ENCODE results near the gene ANXA4. TPM values are rescaled to one million over a fixed set of nuclear protein-coding genes. Genes with fewer than 3 reads are reported as not detected.

Gene ANXA4
- total and polyA plus RNA-seq, 2 of the 13 experiments (the other 11 are each of a cell fraction or from before 2014, with no cell fraction given): 155 to 168 TPM

DNA sequence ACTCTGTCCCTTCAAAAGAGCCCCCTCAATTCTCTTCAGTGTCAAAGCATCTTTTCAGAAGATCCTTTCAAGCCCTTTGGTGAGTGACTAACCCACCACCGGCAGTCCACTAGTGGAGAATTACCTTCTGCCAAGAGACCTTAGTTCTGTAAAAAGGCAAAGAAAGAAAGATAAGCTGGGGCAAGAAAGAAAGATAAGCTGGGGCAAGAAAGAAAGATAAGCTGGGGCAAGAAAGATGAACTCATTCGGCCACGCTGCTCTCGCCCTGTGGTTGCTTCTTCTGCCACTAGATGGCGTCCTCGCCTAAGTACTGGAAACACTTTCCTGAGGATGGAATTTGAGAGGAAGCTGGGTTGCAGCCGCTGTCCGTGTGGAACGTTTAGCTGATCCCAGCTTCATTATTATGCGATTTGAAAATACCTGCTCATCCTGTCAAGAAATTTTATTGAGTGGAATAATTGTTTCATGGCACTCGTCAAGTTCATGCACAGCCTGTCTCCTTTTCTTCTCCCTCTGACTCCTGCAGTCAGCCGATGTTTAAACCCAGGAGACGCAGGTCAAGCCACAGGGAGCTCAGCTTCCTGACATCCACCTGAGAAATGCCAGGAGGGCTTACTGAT is 17.3 kb upstream of the ANXA4 start (continued):
- TF ChIP-seq HOXA5 (CRISPR knock-in tag; IDR thresholded peaks at IDR 0.05) (no peak), HCFC1 (IDR thresholded peaks at IDR 0.05; ENCODE audit: low read depth, low read length) (no peak), BORCS8-MEF2B (CRISPR knock-in tag; IDR thresholded peaks at IDR 0.05) (peak; percentile 48; the same call in 1 of the 2 replicates), GATAD1 (CRISPR knock-in tag; IDR thresholded peaks at IDR 0.05) (peak; percentile 66), SP4 (CRISPR knock-in tag; IDR thresholded peaks at IDR 0.05) (peak; percentile 43; the same call in 1 of the 2 replicates), ZNF746 (CRISPR knock-in tag; IDR thresholded peaks at IDR 0.05) (no peak), PPARG (CRISPR knock-in tag; conservative IDR thresholded peaks at IDR 0.05) (peak; percentile 64), REPIN1 (CRISPR knock-in tag; IDR thresholded peaks at IDR 0.05; ENCODE audit: borderline replicate concordance, low read depth) (peak; percentile 55; the same call in 1 of the 2 replicates), ZNF337 (CRISPR knock-in tag; IDR thresholded peaks at IDR 0.05; ENCODE audit: borderline replicate concordance, low read depth) (0 out of 2 replicates have a peak, but pooled peaks have one; percentile 52), KDM5B (CRISPR knock-in tag; IDR thresholded peaks at IDR 0.05; ENCODE audit: borderline replicate concordance) (no peak), LCORL (IDR thresholded peaks at IDR 0.05) (no peak), LCORL (CRISPR knock-in tag; IDR thresholded peaks at IDR 0.05) (0 out of 2 replicates have a peak, but pooled peaks have one; percentile 55), ZNF788 (CRISPR knock-in tag; IDR thresholded peaks at IDR 0.05; ENCODE audit: borderline replicate concordance) (peak; percentile 52; the same call in 1 of the 2 replicates), GPN1 (CRISPR knock-in tag; IDR thresholded peaks at IDR 0.05; ENCODE audit: borderline replicate concordance) (no peak), ZNF530 (CRISPR knock-in tag; IDR thresholded peaks at IDR 0.05; ENCODE audit: low read depth) (no peak), FOXK1 (CRISPR knock-in tag; IDR thresholded peaks at IDR 0.05; ENCODE audit: borderline replicate concordance, low read depth) (peak; percentile 47; the same call in 1 of the 2 replicates), CBFB (CRISPR knock-in tag; IDR thresholded peaks at IDR 0.05) (no peak)
- TF ChIP-seq, protein P1, sequence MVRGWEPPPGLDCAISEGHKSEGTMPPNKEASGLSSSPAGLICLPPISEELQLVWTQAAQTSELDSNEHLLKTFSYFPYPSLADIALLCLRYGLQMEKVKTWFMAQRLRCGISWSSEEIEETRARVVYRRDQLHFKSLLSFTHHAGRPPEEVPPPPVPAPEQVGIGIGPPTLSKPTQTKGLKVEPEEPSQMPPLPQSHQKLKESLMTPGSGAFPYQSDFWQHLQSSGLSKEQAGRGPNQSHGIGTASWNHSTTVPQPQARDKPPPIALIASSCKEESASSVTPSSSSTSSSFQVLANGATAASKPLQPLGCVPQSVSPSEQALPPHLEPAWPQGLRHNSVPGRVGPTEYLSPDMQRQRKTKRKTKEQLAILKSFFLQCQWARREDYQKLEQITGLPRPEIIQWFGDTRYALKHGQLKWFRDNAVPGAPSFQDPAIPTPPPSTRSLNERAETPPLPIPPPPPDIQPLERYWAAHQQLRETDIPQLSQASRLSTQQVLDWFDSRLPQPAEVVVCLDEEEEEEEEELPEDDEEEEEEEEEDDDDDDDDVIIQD (CRISPR knock-in tag; IDR thresholded peaks at IDR 0.05; ENCODE audit: low read depth): peak; percentile 75; the same call in 1 of the 2 replicates
- TF ChIP-seq, protein P2, sequence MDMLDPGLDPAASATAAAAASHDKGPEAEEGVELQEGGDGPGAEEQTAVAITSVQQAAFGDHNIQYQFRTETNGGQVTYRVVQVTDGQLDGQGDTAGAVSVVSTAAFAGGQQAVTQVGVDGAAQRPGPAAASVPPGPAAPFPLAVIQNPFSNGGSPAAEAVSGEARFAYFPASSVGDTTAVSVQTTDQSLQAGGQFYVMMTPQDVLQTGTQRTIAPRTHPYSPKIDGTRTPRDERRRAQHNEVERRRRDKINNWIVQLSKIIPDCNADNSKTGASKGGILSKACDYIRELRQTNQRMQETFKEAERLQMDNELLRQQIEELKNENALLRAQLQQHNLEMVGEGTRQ (IDR thresholded peaks at IDR 0.05; ENCODE audit: low read depth, low read length): no peak
- TF ChIP-seq, protein P2 (CRISPR knock-in tag; IDR thresholded peaks at IDR 0.05; ENCODE audit: borderline replicate concordance): no peak
- TF ChIP-seq, protein P3, sequence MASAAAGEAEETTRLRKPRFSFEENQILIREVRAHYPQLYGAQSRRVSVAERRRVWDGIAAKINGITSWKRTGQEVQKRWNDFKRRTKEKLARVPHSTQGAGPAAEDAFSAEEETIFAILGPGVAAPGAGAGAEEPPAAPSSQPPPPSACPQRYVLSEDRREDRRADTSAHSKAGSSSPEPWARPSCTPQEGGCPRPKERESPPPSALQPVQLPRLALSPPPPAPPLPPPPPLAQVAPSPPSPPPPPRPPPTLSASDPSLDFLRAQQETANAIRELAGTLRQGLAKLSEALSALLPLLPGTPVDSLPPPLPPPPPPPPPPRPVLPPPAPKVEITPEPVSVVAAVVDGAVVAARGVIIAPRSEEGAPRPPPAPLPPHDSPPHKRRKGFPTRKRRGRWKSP (CRISPR knock-in tag; IDR thresholded peaks at IDR 0.05): peak; percentile 51; the same call in 1 of the 2 replicates
- TF ChIP-seq, protein P4, sequence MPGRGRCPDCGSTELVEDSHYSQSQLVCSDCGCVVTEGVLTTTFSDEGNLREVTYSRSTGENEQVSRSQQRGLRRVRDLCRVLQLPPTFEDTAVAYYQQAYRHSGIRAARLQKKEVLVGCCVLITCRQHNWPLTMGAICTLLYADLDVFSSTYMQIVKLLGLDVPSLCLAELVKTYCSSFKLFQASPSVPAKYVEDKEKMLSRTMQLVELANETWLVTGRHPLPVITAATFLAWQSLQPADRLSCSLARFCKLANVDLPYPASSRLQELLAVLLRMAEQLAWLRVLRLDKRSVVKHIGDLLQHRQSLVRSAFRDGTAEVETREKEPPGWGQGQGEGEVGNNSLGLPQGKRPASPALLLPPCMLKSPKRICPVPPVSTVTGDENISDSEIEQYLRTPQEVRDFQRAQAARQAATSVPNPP (CRISPR knock-in tag; IDR thresholded peaks at IDR 0.05): no peak
- TF ChIP-seq, protein P5, sequence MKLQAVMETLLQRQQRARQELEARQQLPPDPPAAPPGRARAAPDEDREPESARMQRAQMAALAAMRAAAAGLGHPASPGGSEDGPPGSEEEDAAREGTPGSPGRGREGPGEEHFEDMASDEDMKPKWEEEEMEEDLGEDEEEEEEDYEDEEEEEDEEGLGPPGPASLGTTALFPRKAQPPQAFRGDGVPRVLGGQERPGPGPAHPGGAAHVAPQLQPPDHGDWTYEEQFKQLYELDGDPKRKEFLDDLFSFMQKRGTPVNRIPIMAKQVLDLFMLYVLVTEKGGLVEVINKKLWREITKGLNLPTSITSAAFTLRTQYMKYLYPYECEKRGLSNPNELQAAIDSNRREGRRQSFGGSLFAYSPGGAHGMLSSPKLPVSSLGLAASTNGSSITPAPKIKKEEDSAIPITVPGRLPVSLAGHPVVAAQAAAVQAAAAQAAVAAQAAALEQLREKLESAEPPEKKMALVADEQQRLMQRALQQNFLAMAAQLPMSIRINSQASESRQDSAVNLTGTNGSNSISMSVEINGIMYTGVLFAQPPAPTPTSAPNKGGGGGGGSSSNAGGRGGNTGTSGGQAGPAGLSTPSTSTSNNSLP (IDR thresholded peaks at IDR 0.05; ENCODE audit: low read depth, low read length): peak; percentile 26; the same call in 1 of the 2 replicates

All from HepG2 (cell line).